GDM1 (cell line): ENCODE results near the gene SLC23A2.

ENCODE experiments used
- DNase-seq: peaks from one replicate; lab custom pipeline; 2025; lab: John Stamatoyannopoulos, UW

The SLC23A2 gene

DNA sequence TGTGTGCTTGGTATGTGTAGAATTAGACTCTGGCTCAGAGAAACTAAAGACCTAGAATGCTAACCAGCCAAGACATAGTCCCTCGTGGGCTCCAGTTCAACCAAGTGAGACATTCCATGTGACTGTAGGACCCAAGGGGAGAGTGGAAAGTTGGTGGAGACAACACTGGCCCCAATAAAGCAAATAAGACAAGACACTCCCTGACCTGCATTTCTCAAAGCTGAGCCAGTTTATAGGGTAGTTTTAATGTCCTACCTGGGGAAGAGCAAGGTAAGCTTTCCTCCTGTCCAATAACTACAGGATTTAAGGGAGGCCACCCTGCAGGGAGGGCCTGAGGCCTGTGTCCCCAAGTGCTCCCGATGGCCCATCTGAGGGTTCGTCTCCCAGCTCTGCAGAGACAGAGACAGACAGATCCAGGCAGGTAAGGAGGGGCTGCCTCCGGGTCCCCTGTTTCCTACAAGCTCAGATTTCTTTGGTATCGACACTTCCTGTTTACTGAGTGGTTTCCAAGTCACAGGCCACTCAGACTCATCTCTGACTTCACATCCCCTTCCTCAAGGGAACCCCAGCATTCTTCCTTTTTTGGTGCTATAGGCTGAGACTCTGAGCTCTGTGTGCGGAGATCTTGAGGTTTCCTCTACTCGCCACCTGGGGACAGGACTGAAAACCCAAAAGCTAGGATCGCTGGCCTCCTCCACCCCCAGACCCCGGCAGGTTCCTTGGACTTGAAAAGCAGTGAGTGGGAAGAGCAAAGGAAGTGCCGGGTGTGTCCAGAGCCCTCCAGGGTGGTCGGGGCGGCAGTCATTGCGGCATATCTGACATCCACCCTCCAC, 187.2 kb downstream of the SLC23A2 start:
- peak; percentile 83 for DNase-seq

DNA sequence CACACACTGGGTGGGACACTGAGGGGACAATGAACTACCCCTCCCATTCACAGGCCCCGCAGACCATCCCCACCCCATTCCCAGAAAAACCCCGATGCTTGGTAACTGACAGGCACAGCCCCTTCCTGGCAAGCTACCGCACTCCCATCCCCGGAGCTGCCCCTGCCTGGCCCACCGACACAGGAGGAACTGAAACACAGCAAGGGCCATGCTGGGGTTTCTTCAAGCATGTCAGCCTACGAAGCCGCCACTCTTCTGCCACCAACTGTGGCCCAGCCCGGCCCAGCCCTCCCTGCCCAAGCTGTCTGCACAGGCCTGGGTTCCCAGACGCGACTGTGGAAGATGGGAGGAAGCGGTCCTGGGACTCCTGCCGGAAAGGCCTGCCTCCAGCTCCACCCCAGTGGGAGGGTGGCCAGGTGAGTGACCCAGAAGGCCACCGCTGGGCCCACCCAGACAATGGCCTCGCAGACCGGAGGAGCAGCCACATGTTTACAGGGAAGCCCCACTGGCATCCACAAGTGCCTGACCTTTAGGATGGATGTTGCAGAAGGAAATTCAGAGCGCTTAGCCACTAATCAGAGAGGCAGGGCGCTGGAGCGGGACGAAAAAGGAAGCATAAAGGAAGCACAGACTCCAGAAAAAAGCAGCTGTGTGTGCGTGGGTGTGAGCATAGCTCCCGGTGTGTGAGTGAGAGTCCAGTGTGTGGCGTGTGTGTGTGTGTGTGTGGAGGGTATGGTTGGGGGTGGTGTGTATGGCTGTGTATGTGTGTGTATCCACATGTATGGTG, 188.0 kb downstream of the SLC23A2 start:
- peak; percentile 10 for DNase-seq

DNA sequence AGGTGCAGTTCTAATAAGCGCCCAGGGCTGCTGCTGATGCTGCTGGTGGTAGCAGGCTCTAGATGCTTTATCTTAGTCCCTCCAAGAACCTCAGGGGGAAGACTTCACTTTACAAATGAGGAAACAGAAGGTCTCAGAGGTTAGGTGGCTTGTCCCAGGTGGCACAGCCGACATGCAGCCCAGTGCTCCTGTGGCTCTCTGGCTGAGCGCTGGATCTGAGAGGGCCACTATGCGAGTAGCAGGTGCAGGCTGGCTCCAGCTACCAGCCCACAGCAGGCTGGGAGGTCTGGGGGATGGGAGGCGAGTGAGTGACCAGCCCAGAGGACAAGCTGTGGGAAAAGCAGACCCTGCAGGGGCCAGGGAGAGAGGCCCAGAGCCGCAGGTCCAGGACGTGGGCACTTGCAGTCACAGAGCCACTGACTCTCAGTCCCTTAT, 188.7 kb downstream of the SLC23A2 start:
- peak; percentile 25 for DNase-seq

DNA sequence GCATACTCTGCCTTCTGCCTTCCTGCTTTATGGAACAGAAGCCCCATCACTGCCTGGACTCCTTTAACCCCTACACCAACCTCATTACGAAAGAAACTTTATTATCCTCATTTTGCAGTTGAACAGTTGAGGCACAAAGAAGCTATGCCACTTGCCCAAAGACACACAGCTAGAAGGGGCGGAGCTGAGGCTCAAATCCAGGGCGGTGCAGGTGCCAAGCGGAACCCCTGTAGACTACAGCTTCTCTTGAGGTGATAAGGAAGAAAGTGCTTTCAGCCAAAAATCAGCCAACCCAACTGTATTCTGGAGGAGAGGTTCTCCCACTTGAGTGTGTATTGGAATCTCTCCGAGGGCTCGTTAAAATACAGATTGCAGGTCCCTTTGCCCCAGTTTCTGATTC, 189.1 kb downstream of the SLC23A2 start:
- DNase-seq = no peak

DNA sequence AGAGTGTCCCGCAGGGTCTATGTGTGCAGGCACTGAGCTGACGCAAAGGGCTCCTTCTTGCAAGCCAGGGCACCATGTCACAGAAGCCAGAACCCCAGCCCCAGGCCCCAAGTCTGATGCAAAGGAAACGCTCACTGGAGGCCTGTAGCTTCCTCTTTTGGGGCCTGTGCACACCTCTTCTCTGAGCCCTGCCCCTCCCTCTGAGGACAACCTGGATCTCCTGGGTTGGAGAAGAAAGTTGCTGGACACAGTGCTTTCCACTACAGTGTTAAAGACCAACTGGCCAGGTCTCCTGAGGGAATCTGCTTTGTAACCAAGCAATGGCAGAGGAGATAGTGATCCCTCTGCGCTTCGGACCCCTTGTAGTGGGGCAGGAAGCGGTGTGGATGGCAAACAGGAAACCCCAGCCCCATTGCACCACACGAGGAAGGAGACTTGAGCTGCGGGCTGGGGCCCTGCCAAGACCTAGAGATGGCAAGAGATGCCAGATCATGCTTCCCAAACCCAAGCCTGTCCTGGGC, 189.6 kb downstream of the SLC23A2 start:
- peak; percentile 93 for DNase-seq

DNA sequence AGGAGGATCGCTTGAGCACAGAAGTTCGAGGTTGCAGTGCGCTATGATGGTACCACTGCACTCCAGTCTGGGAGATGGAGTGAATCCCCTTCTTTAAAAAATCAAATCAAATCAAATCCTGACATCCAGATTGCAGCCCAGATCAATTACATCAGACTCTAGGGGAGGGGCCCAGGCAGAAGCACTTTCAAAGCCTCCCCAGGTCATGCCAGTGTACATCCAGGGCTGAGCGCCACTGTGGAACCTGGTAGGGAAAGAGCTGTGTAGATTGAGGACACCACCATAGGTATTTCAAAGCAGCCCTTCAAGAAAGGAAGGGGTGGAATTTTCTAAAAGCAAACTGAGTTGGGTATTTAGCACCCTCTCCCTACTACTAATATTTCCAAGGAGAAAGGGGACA, 190.1 kb downstream of the SLC23A2 start:
- no peak for DNase-seq

DNA sequence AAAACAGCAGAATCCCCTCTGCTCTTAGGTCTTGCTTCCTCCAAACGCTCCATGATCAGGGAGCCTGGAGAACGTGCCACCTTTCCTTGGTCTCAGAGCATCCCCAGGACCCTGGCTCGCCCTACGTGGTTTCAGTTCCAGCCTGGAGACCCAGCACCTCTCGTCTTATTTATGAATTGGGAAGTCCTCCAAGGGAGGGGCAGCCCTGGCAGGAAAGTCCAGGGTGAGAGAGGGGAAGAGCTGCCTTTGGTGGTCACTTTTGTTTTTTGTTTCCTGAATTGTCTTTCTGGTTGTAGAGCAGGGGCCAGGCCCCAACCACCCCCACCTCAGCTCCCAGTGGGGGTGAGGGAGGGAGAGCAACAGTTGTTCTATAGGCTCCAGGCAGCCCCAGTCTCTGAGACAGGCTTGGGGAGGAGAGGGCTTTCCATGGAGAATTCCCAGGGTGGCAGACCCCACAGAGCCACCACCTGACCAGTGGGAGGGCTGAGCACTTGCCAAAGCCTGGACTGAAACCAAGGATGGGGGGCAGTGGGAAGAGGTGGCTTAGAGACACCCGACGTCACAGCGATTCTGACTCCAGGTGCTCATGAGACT, 190.8 kb downstream of the SLC23A2 start:
- no peak for DNase-seq

DNA sequence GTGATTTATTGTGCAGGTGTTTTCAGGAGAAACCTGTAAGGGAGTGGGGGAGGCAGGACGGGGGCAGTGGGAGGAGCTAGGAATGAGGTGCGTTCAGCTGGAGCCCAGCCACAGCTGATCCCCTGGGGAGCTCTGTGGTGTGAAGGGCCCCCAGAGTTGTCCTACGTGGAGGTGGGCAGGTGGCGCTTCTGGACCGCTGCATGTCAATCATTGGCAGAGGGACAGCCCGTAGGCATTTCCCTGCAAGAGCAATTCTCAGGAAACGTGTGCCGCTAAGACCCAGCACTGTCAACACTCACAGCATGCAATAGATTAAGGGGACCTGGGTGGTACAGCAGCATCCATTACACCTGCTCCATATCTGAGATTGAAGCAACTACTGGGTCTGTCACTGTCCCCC, 191.6 kb downstream of the SLC23A2 start:
- DNase-seq = no peak

DNA sequence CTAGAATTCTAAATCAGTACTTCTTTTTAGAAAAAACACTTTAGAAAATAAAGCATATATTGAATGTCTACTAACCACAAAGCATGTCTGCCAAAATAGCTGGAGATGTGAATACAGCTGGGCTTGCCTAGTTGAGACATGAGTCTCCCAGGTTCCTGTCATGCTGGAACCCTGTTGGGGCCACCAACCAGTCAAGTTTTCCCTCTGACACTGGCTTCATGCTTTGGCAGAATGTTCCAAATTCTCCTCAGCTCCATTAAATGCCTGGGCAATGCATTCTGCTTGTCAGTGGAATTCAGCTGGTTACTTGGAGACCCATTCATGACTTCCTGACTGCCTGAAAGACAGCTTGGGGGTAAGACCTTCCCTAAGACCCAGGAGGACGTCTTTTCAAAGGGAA, 192.4 kb downstream of the SLC23A2 start:
- DNase-seq = no peak

DNA sequence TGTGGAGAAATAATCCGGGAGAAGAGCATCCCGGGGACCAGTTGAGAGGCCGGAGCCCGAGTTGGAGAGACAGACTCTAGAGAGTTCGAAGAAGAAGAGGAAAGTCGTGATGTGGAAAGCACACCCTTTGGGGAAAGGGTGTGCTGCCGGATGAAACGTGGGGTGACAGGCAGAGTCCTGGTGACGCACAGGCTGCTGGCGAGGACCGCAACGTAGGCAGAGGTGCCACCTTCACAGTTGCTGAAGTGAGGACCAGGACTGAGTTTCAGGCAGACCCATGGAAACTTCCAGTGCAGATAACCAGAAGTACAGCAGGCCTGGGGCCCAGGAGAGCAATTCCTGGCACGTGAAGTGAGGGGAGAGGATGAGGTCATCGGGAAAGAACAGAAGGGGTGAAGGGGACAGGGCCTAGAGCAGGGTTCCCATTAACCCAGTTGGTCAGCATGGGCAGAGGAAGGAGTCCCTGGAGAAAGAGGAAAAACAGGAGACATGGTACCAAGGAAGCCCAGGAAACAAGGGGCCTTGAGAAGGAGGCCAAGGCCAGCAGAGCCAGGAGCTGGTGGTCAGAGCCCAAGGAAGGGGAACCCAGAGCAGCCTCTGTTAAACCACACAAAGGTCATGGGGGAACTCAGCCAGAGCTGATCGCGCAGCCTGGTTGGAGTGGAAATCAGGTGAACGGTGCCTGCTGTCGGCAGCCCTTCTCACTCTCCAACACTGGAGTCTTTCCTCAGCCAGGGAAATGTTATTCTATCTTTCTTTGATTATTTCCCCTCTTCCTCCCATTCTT, 195.5 kb downstream of the SLC23A2 start:
- no peak for DNase-seq

DNA sequence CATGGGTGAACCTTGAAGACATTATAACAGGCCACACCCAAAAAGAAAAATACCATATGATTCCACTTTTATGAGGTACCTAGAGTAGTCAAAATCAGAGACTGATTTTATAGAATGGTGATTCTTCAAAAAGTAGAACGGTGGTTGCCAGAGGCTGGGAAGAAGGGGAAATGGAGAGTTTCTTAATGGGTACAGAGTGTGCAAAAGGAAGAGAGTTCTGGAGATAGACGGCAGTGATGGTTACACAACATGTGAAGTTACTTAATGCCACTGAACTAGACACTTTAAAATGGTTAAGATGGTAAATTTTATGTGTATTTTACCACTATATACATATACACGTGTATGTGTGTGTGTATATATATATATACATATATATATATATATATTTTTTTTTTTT, 198.8 kb downstream of the SLC23A2 start:
- no peak for DNase-seq
